ENCODE results near the gene AK1. TPM values are rescaled to one million over a fixed set of nuclear protein-coding genes. Genes with fewer than 3 reads are reported as not detected.

Gene AK1
- total and polyA plus RNA-seq, 10 of the 15 experiments (the other 5 are each of a cell fraction or from before 2014, with no cell fraction given), result 0.23 to 3.1 (median 1.8) TPM

DNA sequence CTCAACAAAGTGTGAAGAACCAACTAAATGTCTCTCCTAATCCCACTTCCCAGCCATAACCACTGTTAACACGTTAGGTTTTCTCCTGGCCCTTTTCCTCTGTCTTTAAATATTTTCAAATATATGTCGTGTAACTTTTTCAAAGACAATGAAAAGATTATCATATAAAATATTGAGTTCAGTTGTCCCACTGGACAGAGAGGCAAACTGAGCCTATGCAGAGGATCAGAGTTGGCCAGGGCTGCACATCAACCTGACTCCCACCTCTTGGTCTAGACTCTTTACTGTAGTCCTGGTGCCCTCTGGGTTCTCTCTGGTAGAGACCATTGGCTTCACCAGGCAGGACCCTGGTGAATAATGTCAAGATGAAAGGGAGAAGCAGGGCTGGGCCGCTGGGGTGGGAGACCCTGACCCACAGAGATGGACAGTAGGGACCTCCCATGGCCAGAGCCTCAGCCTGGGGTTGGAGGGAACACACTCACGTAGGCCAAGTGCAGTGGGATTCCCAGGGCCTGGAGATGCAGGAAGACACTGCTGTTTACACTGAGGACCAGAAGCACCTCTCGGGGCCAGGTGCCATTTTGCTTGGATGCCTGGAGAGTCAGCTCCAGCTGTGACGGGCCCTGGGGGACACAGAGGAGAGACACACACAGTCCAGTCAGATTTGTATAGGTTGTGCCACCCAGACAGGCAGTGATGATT, 48.1 kb downstream of the AK1 start (continued):
- TF ChIP-seq, protein P1, sequence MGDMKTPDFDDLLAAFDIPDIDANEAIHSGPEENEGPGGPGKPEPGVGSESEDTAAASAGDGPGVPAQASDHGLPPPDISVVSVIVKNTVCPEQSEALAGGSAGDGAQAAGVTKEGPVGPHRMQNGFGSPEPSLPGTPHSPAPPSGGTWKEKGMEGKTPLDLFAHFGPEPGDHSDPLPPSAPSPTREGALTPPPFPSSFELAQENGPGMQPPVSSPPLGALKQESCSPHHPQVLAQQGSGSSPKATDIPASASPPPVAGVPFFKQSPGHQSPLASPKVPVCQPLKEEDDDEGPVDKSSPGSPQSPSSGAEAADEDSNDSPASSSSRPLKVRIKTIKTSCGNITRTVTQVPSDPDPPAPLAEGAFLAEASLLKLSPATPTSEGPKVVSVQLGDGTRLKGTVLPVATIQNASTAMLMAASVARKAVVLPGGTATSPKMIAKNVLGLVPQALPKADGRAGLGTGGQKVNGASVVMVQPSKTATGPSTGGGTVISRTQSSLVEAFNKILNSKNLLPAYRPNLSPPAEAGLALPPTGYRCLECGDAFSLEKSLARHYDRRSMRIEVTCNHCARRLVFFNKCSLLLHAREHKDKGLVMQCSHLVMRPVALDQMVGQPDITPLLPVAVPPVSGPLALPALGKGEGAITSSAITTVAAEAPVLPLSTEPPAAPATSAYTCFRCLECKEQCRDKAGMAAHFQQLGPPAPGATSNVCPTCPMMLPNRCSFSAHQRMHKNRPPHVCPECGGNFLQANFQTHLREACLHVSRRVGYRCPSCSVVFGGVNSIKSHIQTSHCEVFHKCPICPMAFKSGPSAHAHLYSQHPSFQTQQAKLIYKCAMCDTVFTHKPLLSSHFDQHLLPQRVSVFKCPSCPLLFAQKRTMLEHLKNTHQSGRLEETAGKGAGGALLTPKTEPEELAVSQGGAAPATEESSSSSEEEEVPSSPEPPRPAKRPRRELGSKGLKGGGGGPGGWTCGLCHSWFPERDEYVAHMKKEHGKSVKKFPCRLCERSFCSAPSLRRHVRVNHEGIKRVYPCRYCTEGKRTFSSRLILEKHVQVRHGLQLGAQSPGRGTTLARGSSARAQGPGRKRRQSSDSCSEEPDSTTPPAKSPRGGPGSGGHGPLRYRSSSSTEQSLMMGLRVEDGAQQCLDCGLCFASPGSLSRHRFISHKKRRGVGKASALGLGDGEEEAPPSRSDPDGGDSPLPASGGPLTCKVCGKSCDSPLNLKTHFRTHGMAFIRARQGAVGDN (IDR thresholded peaks at IDR 0.05), result no peak
- TF ChIP-seq MEF2B (IDR thresholded peaks at IDR 0.05; ENCODE audit: partially characterized antibody, poor library complexity, severe bottlenecking) (no peak), BCL11A (IDR thresholded peaks at IDR 0.05; ENCODE audit: low read depth, low read length) (no peak), ZNF274 (IDR thresholded peaks at IDR 0.05; ENCODE audit: insufficient read depth, insufficient read length) (no peak), RB1 (IDR thresholded peaks at IDR 0.05; ENCODE audit: borderline replicate concordance) (no peak)

DNA sequence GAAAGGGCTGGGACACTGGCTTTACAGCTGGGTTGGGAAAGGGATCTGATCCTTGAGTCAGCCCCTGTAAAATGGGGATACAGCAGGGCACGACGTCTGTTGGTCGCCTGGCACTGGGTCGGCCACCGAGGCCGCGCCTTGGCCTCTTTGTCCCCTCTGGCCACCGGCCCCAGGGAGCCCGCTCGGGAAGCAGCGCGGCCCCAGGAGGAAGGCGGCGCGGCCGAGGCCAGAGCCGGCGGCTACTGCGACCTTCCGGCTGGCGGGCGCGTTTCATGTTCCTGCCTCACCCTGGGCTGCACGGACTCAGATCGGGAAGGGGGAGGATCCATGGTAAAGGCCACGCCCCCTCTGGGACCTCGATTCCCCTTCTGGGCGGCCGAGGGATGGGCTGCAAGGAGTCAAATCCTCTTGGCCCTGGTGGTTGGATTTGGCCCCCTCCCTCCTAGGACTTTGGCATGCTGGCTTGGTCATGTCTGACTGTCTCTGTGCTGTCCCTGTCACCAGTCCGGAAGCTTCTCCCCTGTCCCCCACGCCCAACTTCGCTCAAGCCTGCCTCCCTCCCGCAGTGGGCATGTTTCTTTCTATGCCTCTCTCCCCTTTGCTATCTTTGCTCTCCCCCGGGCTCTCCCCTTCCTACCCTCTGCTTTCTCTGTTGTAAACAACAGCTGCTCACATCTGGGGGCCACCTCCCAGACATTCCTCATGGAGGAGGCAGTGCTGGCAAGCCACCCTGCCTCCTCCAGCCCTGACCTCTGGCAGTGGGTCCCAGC, 49.0 kb downstream of the AK1 start:
- Histone ChIP-seq H3K4me1 (ENCODE audit: control insufficient read depth, insufficient read depth, low read length) (no peaks in the 10 kb centered on the region), H3K9me3 (replicated peaks; ENCODE audit: control insufficient read depth, insufficient read depth, low read length) (no peaks in the 10 kb centered on the region), H3K9ac (ENCODE audit: control insufficient read depth, insufficient read depth, low read length) (no peak overlapping the region), H3K4me2 (ENCODE audit: control insufficient read depth, insufficient read depth) (no peak overlapping the region), H3K4me3 (no peak overlapping the region), H3K36me3 (ENCODE audit: control insufficient read depth in 2 of 2, insufficient read depth in 2 of 2, low read length in 1 of 2) (no peaks in the 10 kb centered on the region), H2AFZ (ENCODE audit: control insufficient read depth, low read depth, low read length) (no peak overlapping the region), H3K79me2 (ENCODE audit: control insufficient read depth, insufficient read depth, low read length) (no peaks in the 10 kb centered on the region), H4K20me1 (ENCODE audit: control insufficient read depth, insufficient read depth) (no peaks in the 10 kb centered on the region), H3K27ac (ENCODE audit: control insufficient read depth, insufficient read depth) (no peak overlapping the region), H3K27me3 (replicated peaks in 1 of 2; ENCODE audit: control insufficient read depth in 2 of 2, insufficient read depth in 2 of 2, low read length in 1 of 2) (no peaks in the 10 kb centered on the region)
- BruUV-seq (replicated peaks), result no TSS peak
- SMC1A ChIA-PET (ENCODE audit: uncharacterized antibody, unreplicated experiment), result no interaction called here
- FAIRE-seq, result no peak
- no peak for ATAC-seq
- in situ Hi-C loops (cut with MboI) (no loop called here), intact Hi-C loops (cut with micrococcal nuclease; ENCODE audit: unreplicated experiment) (no loop called here)
- 74% methylated on average over 34 of the region's 34 CpGs for WGBS (ENCODE audit: insufficient coverage, insufficient replicate concordance, low lambda C conversion rate, missing lambda C conversion rate)
- CTCF ChIA-PET, result no interaction called here
- DNase-seq (ENCODE audit: low read depth, low spot score), result no peak
- RAD21 ChIA-PET (ENCODE audit: unreplicated experiment), result no interaction called here
- no peak for TF ChIP-seq ZZZ3 (IDR thresholded peaks at IDR 0.05; ENCODE audit: control insufficient read depth, insufficient read length, low read depth)
- TF ChIP-seq GATAD2B (conservative IDR thresholded peaks at IDR 0.05; ENCODE audit: low read depth), result no peak
- TF ChIP-seq, protein P2, sequence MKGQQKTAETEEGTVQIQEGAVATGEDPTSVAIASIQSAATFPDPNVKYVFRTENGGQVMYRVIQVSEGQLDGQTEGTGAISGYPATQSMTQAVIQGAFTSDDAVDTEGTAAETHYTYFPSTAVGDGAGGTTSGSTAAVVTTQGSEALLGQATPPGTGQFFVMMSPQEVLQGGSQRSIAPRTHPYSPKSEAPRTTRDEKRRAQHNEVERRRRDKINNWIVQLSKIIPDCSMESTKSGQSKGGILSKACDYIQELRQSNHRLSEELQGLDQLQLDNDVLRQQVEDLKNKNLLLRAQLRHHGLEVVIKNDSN (IDR thresholded peaks at IDR 0.05; ENCODE audit: borderline replicate concordance, extremely low read length, insufficient read depth, low read depth, low read length), result no peak
- no peak for TF ChIP-seq SIX5 (IDR thresholded peaks at IDR 0.05; ENCODE audit: low read depth, low read length, severe bottlenecking)
- no peak for TF ChIP-seq SUZ12 (IDR thresholded peaks at IDR 0.05; ENCODE audit: unreplicated experiment)
- TF ChIP-seq NR2F1 (conservative IDR thresholded peaks at IDR 0.05), result no peak
- TF ChIP-seq NRF1 (conservative IDR thresholded peaks at IDR 0.05; ENCODE audit: low read depth, low read length), result no peak
- POLR2A ChIA-PET, result interaction anchor here (0.6 kb wide), 1 partner anchor 182 kb away, joined by 3 read pairs; no protein-coding TSS in a partner anchor

Data from GM12878 (cell line).